Testis (tissue), 2 donors: ENCODE results near the gene DECR2.

Experiments
- POLR2A ChIP-seq: fragments of 450-650 bp; IDR thresholded peaks from one replicate; pipeline ENCODE4 v1.6.1; 2017; ENCODE audit warnings: antibody characterized with exemption, mild to moderate bottlenecking, moderate library complexity
- TF ChIP-seq, protein P1 (sequence below), 3 experiments: fragments of 450-650 bp in 2 of 3; fragments of 200-600 bp in 1 of 3; sonication (generic) in 1 of 3; IDR thresholded peaks; one replicate each; pipeline ENCODE4 v1.5.1; 2016 to 2019; ENCODE audit warnings: antibody characterized with exemption in 3 of 3, mild to moderate bottlenecking in 2 of 3, moderate library complexity in 1 of 3

DNA sequence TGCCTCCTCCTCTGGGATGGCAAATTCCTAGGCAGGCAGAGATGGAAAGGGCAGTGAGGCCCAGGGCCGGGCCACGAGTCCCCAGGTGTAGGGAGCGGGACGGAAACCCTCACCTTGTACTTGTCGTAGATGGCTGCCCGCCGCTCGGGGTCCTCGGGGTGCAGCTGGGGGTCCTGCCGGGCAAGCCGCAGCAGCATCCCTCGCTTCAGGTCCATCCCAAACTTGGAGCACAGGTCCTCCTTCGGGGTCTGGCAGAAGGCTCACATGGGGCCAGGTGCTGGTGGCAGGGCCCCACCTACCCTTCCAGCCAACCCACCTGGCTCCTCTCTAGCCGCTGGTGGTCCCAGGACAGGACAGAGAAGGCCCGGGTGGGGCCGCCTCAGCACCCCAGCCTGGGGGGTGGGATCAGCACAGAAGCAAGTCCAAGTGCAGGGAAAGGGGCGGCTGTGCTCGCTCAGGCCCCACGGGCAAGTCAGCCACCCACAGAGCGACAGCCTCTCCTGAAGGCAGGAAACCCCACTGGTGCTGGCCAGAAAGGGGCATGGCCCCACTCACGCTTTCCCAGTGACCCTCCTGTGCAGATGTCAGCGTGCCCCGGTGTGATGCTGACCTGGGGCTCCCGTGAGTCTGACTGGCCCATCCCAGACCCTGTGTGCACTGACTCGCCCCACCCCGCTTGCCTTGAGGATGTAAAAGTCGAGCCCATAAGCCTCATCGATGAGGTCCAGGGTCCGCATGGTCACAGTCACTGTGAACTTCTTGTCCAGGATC lies 33.1 kb upstream of the DECR2 start:
- TF ChIP-seq, protein P1, sequence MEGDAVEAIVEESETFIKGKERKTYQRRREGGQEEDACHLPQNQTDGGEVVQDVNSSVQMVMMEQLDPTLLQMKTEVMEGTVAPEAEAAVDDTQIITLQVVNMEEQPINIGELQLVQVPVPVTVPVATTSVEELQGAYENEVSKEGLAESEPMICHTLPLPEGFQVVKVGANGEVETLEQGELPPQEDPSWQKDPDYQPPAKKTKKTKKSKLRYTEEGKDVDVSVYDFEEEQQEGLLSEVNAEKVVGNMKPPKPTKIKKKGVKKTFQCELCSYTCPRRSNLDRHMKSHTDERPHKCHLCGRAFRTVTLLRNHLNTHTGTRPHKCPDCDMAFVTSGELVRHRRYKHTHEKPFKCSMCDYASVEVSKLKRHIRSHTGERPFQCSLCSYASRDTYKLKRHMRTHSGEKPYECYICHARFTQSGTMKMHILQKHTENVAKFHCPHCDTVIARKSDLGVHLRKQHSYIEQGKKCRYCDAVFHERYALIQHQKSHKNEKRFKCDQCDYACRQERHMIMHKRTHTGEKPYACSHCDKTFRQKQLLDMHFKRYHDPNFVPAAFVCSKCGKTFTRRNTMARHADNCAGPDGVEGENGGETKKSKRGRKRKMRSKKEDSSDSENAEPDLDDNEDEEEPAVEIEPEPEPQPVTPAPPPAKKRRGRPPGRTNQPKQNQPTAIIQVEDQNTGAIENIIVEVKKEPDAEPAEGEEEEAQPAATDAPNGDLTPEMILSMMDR (IDR thresholded peaks at IDR 0.05) = no peak
- TF ChIP-seq POLR2A = no peak
